ENCODE results near the gene DNAJB5.

DNA sequence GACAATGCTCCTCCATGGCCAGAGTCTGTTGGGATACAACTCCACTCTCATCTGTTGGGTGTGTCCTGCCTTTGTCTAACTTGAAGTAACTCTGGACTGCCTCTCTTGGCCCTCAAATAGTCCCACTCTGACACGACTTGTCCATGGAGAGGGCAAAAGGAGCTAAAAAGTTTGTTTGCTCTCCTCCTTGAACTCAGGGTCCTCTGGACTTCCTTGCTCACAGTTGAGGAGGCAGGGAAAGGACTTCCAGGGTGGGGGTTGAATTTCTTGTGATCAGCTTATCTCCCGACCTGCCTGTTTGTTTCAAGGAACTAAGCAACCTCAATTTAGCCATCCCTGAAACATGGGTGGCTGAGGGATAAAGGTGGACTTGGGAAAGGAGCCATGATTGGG is 11.7 kb downstream of the DNAJB5 start:
- TF ChIP-seq, protein P1, sequence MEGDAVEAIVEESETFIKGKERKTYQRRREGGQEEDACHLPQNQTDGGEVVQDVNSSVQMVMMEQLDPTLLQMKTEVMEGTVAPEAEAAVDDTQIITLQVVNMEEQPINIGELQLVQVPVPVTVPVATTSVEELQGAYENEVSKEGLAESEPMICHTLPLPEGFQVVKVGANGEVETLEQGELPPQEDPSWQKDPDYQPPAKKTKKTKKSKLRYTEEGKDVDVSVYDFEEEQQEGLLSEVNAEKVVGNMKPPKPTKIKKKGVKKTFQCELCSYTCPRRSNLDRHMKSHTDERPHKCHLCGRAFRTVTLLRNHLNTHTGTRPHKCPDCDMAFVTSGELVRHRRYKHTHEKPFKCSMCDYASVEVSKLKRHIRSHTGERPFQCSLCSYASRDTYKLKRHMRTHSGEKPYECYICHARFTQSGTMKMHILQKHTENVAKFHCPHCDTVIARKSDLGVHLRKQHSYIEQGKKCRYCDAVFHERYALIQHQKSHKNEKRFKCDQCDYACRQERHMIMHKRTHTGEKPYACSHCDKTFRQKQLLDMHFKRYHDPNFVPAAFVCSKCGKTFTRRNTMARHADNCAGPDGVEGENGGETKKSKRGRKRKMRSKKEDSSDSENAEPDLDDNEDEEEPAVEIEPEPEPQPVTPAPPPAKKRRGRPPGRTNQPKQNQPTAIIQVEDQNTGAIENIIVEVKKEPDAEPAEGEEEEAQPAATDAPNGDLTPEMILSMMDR (conservative IDR thresholded peaks at IDR 0.05; ENCODE audit: low read length) = no peak
- no peak for TF ChIP-seq EZH2phosphoT487 (IDR thresholded peaks at IDR 0.05; ENCODE audit: borderline replicate concordance)
